Measurements from ENCODE around the gene PPP1R3F. TPM values are rescaled to one million over a fixed set of nuclear protein-coding genes. Genes with fewer than 3 reads are reported as not detected.
"Not testable (repeated sequence)": the region's sequence is repeated elsewhere in the genome, so short reads cannot be mapped to it uniquely, and the experiment has no call there.

Gene PPP1R3F
- total RNA-seq, 4 donors from 2014 or later = 12.0 to 27.5 (median 17.0) TPM

GRCh38 chrX:49323735-49324134 lies 54.1 kb downstream of the PPP1R3F start:
- H3K27ac ChIP-seq, H3K4me1 ChIP-seq, H3K4me3 ChIP-seq, ATAC-seq, H3K9me3 ChIP-seq, H3K36me3 ChIP-seq, H3K27me3 ChIP-seq: not testable (repeated sequence)
- WGBS, 2 donors (ENCODE audit: low coverage in 1 of 2) = no CpG with 5 or more reads among the region's 7 CpGs

GRCh38 chrX:49330421-49330820 lies 60.8 kb downstream of the PPP1R3F start:
- not testable (repeated sequence) for H3K9me3 ChIP-seq, H3K27me3 ChIP-seq, ATAC-seq, H3K4me1 ChIP-seq, H3K36me3 ChIP-seq, H3K27ac ChIP-seq, H3K4me3 ChIP-seq
- 60 to 95% methylated on average over 1 to 3 of the region's 11 CpGs for WGBS, 2 donors (ENCODE audit: low coverage in 1 of 2)

- H3K4me1 ChIP-seq, H3K9me3 ChIP-seq, H3K36me3 ChIP-seq, H3K27ac ChIP-seq, H3K4me3 ChIP-seq, H3K27me3 ChIP-seq, ATAC-seq: not testable (repeated sequence)
- WGBS, 2 donors (ENCODE audit: low coverage in 1 of 2) = no CpG with 5 or more reads among the region's 16 CpGs
These were observed 61.7 kb downstream of the PPP1R3F start, which contains the start of gene GAGE13 for GRCh38 chrX:49331282-49331681. Gene GAGE13, plus strand, starts transcription at chrX:49331582. Its CDS starts 1,156 bp downstream, at chrX:49332738.

GRCh38 chrX:49331841-49332240 lies 62.2 kb downstream of the PPP1R3F start:
- H3K27ac ChIP-seq, H3K36me3 ChIP-seq, ATAC-seq, H3K9me3 ChIP-seq, H3K4me3 ChIP-seq, H3K4me1 ChIP-seq, H3K27me3 ChIP-seq: not testable (repeated sequence)
- 100% methylated on average over 1 of the region's 26 CpGs; no CpG with 5 or more reads in 1 of the 2 donors for WGBS, 2 donors (ENCODE audit: low coverage in 1 of 2)

Other genes with a start within 250 kb of the PPP1R3F start
- gene TFE3, start 226.4 kb upstream of the PPP1R3F start, total RNA-seq = 100 to 1,000 TPM in 3 of 4 donors, 10 to 100 TPM in 1; 85.8 to 165 (median 107) TPM
- 1 to 10 TPM; 1.1 to 4.7 (median 2.5) TPM for gene CCDC120, start 210.8 kb upstream of the PPP1R3F start, total RNA-seq
- 10 to 100 TPM in 3 of 4 donors, 1 to 10 TPM in 1; 9.6 to 20.9 (median 17.2) TPM for gene PRAF2, start 195.8 kb upstream of the PPP1R3F start, total RNA-seq
- gene WDR45, start 189.9 kb upstream of the PPP1R3F start, total RNA-seq = 100 to 1,000 TPM in 1 of 4 donors, 10 to 100 TPM in 3; 60.8 to 101 (median 80.9) TPM
- gene GPKOW, start 146.1 kb upstream of the PPP1R3F start, total RNA-seq = 10 to 100 TPM; 28.2 to 34.1 (median 31.5) TPM
- 1 to 10 TPM in 3 of 4 donors, under 1 TPM in 1; 0.69 to 4.6 (median 3.1) TPM for gene MAGIX, start 107.0 kb upstream of the PPP1R3F start, total RNA-seq
- gene PLP2, start 97.9 kb upstream of the PPP1R3F start, total RNA-seq = 10 to 100 TPM; 57.9 to 78.7 (median 67.9) TPM
- 10 to 100 TPM in 2 of 4 donors, 1 to 10 TPM in 2; 6.2 to 15.9 (median 9.6) TPM for gene PRICKLE3, start 83.4 kb upstream of the PPP1R3F start, total RNA-seq
- 10 to 100 TPM in 1 of 4 donors, 1 to 10 TPM in 3; 2.9 to 10.5 (median 5.4) TPM for gene SYP, start 69.6 kb upstream of the PPP1R3F start, total RNA-seq
- 1 to 10 TPM in 1 of 4 donors, not detected in 3; 1.7 TPM for gene CACNA1F, start 36.5 kb upstream of the PPP1R3F start, total RNA-seq
- gene CCDC22, start 34.3 kb upstream of the PPP1R3F start, total RNA-seq = 10 to 100 TPM; 10.7 to 17.9 (median 14.1) TPM
- under 1 TPM in 1 of 4 donors, not detected in 3; 0.22 TPM for gene FOXP3, start 5.1 kb upstream of the PPP1R3F start, total RNA-seq
- gene GAGE10, start 33.9 kb downstream of the PPP1R3F start, total RNA-seq = not detected
- gene GAGE12J, start 52.2 kb downstream of the PPP1R3F start, total RNA-seq = not detected
- not detected for gene GAGE13, start 61.8 kb downstream of the PPP1R3F start, total RNA-seq